ENCODE data around the gene RELA. TPM values are rescaled to one million over a fixed set of nuclear protein-coding genes. Genes with fewer than 3 reads are reported as not detected.
A peak's percentile ranks its signal among the peaks of the same experiment; 100 is the strongest.

Gene RELA
- total and polyA plus RNA-seq, 10 of the 15 experiments (the other 5 are each of a cell fraction or from before 2014, with no cell fraction given) = 5.1 to 56.4 (median 34.2) TPM

DNA sequence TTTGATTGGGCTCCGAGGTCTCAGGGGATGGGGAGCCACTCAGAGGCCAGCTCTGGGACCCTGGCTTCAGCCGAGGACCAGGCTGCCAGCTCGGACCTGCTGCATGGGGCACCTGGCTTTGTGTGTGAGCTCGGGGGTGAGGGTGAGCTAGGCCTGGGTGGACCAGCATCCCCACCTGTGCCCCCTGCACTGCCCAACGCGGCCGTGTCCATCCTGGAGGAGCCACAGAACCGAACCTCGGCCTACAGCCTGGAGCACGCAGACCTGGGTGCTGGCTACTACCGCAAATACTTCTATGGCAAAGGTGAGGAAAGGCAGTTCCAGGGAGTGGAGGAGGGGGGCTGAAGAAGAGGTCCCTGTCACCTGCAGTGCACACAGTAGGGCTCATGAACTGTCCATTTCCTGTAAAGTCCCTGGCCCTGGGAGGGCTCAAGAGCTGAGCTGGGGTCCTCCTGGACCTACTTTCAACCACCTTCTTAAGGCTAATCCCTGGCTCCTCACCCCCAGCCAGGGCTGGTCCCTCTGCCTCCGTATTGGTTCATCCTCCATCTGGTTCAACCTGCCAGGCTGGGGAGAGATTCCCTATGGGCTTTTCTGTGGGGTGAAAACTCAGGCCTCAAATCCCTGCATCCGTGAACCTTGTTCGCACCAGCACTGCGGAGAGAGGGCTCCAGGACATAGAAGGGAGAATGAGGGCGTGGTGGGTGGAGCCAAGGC is 21.3 kb downstream of the RELA start:
- ChIA-PET SMC1A (ENCODE audit: uncharacterized antibody, unreplicated experiment) (no interaction called here), POLR2A (interaction anchor here (1.4 to 7.6 kb wide), 5 partner anchors 12 to 64 kb away, joined by 4 to 100 read pairs (median 7); partner anchors contain the start of genes PCNX3 and RELA), CTCF (interaction anchor here (0.6 to 2.0 kb wide), 4 partner anchors 12 to 152 kb away, joined by 3 to 9 read pairs (median 3); no protein-coding TSS in a partner anchor), RAD21 (ENCODE audit: unreplicated experiment) (interaction anchor here (0.8 to 1.4 kb wide), 2 partner anchors 57 to 101 kb away, joined by 3 read pairs; no protein-coding TSS in a partner anchor)
- no peak for DNase-seq (ENCODE audit: low read depth, low spot score)
- H3K27ac ChIP-seq (ENCODE audit: control insufficient read depth, insufficient read depth) = peak overlapping the region; percentile 89
- H3K79me2 ChIP-seq (ENCODE audit: control insufficient read depth, insufficient read depth, low read length) = peaks cover 42% of the 10 kb centered on the region
- no peak overlapping the region for H2AFZ ChIP-seq (ENCODE audit: control insufficient read depth, low read depth, low read length)
- intact Hi-C loops (cut with micrococcal nuclease; ENCODE audit: unreplicated experiment) = no loop called here
- no peaks in the 10 kb centered on the region for H3K27me3 ChIP-seq (replicated peaks in 1 of 2; ENCODE audit: control insufficient read depth in 2 of 2, insufficient read depth in 2 of 2, low read length in 1 of 2)
- H3K36me3 ChIP-seq (ENCODE audit: control insufficient read depth in 2 of 2, insufficient read depth in 2 of 2, low read length in 1 of 2) = peaks cover 11 to 33% of the 10 kb centered on the region in 2 experiments
- peak overlapping the region; percentile 92 for H3K9ac ChIP-seq (ENCODE audit: control insufficient read depth, insufficient read depth, low read length)
- peak overlapping the region; percentile 85 for H3K4me3 ChIP-seq
- no peak for ATAC-seq
- no peaks in the 10 kb centered on the region for H3K9me3 ChIP-seq (replicated peaks; ENCODE audit: control insufficient read depth, insufficient read depth, low read length)
- peaks cover 34% of the 10 kb centered on the region for H3K4me1 ChIP-seq (ENCODE audit: control insufficient read depth, insufficient read depth, low read length)
- TF ChIP-seq NR2F1 (conservative IDR thresholded peaks at IDR 0.05) (no peak), FOS (IDR thresholded peaks at IDR 0.05; ENCODE audit: borderline replicate concordance, extremely low read depth, insufficient read length) (no peak), CBX5 (IDR thresholded peaks at IDR 0.05; ENCODE audit: low read depth) (no peak), PML (IDR thresholded peaks at IDR 0.05; ENCODE audit: low read length) (no peak), DPF2 (IDR thresholded peaks at IDR 0.05) (peak; percentile 33)
- TF ChIP-seq, protein P1, sequence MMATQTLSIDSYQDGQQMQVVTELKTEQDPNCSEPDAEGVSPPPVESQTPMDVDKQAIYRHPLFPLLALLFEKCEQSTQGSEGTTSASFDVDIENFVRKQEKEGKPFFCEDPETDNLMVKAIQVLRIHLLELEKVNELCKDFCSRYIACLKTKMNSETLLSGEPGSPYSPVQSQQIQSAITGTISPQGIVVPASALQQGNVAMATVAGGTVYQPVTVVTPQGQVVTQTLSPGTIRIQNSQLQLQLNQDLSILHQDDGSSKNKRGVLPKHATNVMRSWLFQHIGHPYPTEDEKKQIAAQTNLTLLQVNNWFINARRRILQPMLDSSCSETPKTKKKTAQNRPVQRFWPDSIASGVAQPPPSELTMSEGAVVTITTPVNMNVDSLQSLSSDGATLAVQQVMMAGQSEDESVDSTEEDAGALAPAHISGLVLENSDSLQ (IDR thresholded peaks at IDR 0.05) = no peak
- TF ChIP-seq, protein P2, sequence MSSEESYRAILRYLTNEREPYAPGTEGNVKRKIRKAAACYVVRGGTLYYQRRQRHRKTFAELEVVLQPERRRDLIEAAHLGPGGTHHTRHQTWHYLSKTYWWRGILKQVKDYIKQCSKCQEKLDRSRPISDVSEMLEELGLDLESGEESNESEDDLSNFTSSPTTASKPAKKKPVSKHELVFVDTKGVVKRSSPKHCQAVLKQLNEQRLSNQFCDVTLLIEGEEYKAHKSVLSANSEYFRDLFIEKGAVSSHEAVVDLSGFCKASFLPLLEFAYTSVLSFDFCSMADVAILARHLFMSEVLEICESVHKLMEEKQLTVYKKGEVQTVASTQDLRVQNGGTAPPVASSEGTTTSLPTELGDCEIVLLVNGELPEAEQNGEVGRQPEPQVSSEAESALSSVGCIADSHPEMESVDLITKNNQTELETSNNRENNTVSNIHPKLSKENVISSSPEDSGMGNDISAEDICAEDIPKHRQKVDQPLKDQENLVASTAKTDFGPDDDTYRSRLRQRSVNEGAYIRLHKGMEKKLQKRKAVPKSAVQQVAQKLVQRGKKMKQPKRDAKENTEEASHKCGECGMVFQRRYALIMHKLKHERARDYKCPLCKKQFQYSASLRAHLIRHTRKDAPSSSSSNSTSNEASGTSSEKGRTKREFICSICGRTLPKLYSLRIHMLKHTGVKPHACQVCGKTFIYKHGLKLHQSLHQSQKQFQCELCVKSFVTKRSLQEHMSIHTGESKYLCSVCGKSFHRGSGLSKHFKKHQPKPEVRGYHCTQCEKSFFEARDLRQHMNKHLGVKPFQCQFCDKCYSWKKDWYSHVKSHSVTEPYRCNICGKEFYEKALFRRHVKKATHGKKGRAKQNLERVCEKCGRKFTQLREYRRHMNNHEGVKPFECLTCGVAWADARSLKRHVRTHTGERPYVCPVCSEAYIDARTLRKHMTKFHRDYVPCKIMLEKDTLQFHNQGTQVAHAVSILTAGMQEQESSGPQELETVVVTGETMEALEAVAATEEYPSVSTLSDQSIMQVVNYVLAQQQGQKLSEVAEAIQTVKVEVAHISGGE (CRISPR knock-in tag; IDR thresholded peaks at IDR 0.05) = no peak
- TF ChIP-seq, protein P3, sequence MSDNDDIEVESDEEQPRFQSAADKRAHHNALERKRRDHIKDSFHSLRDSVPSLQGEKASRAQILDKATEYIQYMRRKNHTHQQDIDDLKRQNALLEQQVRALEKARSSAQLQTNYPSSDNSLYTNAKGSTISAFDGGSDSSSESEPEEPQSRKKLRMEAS (IDR thresholded peaks at IDR 0.05; ENCODE audit: low read depth, low read length) = no peak
- no peak for FAIRE-seq
- no TSS peak for BruUV-seq (replicated peaks)
- H4K20me1 ChIP-seq (ENCODE audit: control insufficient read depth, insufficient read depth) = no peaks in the 10 kb centered on the region
- in situ Hi-C loops (cut with MboI) = no loop called here
- WGBS (ENCODE audit: insufficient coverage, insufficient replicate concordance, low lambda C conversion rate, missing lambda C conversion rate) = 54% methylated on average over 16 of the region's 16 CpGs
- H3K4me2 ChIP-seq (ENCODE audit: control insufficient read depth, insufficient read depth) = peak overlapping the region; percentile 99
